HG03097 (cell line): ENCODE measurements around the gene GET4.

Experiments
- ATAC-seq: cut with Tn5 transposase; IDR thresholded peaks from one replicate; pipeline ENCODE4 v1.9.1; 2021; ENCODE audit not compliant: unreplicated experiment, low FRiP score

The GET4 gene, protein sequence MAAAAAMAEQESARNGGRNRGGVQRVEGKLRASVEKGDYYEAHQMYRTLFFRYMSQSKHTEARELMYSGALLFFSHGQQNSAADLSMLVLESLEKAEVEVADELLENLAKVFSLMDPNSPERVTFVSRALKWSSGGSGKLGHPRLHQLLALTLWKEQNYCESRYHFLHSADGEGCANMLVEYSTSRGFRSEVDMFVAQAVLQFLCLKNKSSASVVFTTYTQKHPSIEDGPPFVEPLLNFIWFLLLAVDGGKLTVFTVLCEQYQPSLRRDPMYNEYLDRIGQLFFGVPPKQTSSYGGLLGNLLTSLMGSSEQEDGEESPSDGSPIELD

DNA sequence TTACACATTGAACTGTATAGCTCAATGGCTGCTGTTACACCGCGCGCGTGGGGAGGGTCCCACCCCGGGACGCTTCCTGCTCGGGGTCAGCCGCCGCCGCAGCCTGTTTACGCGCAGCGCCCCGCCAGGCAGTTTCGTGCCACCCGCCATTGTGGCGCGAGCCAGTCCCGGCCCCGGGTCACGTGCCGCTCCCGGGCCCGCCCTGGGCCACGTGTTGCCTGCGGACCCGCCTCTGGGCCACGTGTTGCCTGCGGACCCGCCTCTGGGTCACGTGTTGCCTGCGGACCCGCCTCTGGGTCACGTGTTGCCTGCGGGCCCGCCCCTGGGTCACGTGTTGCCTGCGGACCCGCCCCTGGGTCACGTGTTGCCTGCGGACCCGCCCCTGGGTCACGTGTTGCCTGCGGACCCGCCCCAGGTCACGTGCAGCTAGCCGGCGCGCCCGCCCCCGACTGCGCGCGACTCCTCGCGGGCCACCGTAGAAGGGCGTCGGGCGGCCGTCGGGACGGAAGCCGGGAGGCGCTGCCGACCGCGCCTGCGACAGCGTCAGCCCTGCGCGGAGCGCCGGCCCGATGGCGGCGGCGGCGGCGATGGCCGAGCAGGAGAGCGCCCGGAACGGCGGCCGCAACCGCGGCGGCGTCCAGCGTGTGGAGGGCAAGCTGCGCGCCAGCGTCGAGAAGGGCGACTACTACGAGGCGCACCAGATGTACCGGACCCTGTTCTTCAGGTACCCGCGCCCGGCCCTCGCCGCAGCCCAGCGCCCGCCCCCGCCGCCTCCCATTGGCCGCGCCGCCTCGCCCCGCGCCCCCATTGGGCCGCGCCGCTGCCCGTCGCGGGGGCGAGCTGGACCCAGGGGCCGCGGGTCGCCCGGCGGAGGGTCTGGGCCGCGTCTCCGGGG is at the start of gene GET4:
TSS of gene GET4 (plus strand) at position 478 of the 895 bp plus-strand sequence. CDS start at position 570, 92 bp downstream.
- ATAC-seq: peak; percentile 65

DNA sequence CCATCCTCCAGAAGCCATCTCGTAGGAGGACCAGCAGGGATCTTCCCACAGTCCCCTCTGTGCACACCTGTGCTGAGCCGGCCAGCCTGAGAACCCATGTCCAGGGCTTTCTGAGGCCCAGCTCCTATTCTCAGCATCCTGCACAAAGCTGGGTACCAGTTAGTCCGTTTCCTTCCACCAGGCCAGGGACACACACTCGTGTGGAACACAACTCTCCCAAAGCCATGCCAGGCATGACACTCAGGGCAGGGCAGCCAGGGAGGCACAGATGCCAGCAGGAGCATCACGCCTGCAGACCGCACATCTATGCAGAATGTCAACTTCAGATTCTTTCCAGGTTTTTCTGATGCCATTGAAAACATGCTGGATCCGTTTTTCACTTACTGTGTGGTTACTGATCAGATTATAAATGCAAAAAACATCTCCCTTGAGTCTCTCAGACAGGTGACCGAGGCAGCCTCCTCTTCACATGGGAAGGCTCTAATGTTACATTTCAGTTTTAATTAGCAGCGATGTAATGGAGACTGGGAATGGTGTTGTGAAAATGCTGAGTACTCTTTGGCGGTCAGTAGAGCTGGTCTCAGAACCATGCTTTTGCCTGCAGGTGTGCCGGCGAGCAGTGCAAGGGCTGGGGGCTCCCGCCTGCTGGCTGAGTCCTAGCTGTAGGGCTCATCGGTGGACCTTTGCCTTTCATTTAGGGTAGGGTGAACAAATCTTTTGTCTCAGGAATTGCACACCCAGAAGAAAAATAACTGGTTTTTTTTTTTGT is 47.4 kb upstream of the GET4 start:
- ATAC-seq: no peak

DNA sequence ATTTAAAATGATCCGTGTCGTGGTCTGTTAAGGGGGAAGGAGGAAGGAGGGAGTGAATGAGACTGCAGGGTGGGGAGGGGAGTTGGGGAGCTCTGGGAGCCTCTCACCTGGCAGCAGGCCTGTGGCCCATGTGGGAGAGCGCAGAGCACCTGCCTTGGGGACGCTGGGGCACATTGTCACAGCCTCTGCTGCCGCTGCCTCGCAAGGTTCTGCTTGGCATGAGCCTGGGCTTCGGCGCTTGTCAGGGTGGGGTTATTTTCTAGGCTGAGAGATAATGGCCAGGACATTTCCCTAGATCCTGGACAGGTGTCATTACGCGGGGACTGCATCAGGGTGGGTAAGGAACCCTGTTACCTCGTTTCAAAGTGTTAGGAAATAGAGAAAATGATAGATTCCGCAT is 46.3 kb upstream of the GET4 start:
- ATAC-seq: no peak

DNA sequence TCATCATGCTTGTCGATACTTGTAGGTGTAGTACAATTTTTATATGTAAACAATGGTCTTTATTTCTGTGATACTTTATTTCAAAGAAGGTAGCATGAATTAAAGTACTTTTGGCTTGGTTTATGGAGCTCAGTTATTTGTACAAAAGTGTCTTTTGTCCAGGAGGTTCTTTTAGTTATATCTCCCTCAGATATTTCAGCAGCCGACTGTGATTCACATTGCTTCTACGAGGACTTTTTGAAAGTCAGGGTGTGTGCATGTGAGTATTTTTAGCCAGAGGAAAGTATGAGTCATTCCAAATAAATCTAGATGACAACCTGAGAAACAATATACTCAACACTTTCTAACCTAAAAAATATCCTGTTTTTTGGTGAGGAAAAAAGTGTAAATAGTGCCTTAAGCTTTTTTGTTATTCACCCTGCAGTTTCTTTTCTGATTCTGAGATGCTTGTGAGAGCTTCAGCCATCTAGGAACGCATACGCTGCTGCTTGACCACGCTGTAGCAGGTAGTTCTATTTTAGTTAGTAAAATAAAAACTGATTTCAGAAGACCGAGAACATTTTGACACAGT is 44.7 kb upstream of the GET4 start:
- ATAC-seq: peak; percentile 41

DNA sequence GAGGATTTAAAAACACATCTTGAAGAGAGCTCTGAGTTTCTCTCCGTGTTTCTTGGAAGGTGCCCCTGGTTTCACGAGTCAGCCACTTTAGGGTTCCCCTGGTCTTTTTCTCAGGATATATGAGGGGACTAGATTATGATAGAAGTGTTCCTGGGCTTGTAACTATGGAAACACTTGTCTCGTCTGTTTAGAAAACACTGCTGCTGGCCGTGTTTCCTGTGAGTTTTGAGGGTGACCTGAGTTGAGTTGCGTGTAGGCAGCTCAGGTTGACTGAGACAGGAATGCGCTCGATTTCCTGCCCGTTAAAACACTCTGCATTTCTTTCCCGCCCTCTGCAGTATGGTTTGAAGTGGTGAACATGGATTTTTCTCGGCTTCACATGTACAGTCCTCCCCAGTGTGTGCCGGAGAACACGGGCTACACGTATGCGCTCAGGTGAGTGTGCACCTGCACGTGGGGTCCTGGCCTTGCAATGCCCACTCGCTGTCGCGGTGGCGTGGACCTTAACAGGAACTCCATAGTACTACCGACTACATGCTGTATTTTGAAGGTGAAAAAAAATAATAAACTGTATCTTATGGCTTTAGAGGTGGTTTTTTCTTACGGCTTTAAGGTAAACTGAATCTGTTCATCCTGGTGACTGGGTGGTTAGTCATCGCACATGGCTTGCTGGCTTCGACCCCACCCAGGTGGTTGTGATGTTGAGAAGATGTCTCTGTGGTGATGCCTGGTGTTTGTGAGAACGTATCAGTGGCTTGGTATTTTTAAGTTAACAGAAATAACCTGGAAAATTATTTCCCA is 44.0 kb upstream of the GET4 start, which contains the start of gene SUN1:
TSS of gene SUN1 (plus strand) at position 310 of the 801 bp plus-strand sequence. CDS start at position 359, 49 bp downstream.
- ATAC-seq: peak; percentile 31

DNA sequence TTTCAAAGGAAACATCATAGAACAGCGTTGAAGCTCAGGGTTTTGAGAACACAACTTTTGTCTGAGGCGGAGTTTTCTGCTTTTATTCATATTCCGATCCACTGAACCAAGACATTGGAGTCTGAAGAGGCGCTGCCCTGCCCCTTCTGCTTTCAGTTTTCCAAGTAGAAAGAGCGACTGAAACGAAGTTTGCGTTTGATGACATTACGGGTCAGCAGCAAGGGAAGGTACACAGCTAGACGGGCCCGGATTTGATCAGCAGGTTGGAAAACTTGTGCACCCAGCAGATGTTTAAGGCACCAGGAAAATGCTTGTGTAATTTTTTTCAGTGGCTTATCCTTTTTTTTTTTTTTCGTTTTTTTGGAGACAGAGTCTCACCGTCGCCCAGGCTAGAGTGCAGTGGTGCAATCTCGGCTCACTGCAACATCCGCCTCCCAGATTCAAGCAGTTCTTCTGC is 43.4 kb upstream of the GET4 start:
- ATAC-seq: no peak

DNA sequence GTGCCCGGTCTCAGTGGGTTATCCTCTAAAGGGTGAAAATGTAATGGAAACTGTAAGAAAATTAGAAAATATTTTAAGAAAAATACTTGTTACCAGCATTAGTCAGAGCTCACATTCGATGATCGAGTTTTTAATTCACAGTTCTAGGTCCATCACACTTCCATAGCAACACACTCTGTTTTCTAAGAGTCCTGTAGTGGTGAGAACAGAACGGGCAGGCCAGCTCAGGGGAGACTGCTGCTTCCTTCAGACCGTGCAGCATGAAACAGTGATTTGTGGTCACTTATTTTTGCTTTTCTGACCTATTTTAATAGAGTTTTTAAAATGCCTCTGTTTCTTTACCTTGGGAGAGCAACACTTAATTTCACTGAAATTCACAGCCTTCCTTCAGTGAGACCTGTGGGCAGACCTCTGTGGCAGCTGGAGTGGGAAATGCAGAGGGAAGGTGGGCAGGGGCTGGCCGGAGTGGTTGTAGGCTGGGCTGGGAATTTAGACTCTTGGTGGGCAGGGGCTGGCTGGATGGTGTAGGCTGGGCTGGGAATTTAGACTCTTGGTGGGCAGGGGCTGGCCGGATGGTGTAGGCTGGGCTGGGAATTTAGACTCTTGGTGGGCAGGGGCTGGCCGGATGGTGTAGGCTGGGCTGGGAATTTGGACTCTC is 42.6 kb upstream of the GET4 start:
- no peak for ATAC-seq

DNA sequence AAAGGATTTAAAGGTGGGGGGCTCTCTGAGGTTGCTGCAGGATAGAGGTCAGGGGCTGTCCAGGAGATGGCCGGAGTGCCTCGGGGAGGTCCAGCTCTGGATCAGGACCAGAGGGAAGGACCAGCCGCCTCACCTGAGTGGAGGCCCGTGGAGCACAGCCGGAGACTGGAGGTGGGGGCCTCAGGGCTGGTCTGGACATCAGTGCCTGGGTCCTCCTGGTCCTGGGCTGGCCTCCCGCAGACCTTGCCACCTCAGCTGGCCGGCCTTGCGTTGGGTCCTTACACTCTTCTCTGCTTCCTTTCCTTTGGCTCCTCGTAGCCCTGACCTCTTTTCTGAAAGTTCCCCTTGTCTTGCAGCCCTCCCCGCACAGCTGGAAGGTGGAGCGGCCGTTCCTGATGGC is 42.1 kb upstream of the GET4 start:
- no peak for ATAC-seq

DNA sequence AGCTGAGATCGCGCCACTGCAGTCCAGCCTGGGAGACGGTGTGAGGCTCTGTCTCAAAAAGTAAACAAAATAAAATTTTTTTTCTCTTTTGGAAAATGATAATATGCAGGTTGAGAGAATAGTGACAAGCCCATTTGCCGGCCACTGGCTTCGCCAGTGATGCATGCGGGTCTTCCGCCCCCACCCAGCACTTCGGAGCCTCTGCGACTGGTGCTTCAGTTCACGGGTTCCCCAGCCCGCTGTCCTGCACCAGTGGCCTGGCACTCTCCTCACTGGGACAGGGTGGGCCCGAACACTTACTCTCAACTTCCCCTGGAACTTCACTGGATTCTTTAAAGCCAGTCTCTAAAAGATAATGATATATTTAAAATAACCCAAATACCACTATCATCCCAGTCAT is 41.3 kb upstream of the GET4 start:
- ATAC-seq: no peak

DNA sequence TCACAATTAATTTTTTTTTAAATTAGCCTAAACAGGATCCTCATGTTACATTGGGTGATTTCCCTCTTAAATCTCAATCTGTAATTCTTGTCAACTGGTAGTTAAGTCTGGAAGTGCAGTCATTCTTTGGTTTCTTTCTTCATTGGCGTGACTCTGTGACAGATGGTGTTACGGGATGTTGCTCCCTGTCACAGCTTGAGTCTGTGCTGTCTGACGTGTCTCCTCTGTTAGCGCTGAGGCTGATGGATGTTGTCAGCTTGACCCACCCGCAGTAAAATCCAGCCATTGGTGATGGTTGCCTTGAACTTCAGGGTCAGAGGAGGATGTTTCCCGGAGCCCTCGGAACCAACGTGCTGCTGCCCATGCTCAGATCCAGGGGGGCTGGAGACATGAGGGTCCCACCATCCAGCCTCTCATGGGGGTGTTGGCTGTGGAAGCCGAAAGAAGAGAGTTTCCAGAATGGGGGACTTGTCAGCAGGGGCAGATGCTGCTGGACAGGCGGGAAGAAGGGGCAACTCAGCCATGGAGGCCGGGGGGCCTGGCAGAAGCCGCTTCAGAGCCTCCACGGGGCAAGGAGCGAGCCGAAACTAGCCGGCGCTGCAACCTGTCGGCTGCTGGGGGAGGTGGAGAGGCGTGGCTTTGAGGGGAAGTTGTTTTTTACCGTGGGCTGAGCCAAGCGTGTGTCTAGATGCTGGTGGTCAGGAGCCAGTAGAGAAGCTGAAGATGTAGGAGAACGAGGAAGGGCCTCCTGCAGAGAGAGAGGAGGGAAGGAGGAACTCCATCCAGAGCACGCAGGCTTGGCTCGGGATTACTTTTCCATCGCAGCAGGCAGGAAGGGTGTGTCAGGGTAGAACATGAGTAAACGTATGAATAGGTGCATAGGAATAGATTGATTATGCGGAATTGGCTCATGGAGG is 40.6 kb upstream of the GET4 start:
- ATAC-seq: no peak

DNA sequence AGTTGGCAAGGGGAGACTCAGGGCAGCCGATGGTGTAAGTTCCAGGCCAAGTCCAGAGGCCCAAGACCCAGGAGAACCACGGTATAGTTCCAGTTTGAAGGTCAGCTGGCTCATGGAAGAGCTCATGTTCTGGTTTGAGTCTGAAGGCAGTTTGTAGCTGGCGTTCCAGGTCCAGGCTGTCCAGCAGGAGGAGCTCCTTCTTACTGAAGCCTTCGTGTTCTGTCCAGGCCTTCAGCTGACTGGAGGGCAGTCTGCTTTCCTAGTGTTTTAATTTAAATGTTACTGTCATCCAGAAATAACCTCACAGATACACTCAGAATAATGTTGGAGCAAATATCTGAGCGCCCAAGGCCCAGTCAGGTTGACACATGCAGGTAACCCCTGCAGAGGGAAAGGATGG is 39.9 kb upstream of the GET4 start:
- no peak for ATAC-seq

DNA sequence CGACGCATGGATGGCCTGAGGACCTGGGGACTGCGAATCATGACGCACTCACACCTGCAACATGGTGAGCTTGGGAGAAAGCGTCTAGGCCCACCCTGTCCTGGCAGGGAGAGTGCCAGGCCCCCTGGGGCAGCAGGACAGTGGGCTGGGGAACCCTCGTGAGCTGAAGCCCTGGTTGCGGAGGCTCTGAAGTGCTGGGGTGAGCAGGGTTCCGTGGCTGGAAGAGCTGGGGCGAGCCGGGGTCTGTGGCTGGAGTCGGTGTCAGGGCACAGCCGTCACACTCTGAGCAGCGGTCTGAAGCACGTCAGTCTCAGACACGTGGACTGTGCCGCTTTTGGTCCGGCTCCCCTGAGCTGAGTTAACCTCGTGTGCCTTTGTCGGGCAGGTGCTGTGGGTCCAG is 39.4 kb upstream of the GET4 start:
- ATAC-seq: no peak

DNA sequence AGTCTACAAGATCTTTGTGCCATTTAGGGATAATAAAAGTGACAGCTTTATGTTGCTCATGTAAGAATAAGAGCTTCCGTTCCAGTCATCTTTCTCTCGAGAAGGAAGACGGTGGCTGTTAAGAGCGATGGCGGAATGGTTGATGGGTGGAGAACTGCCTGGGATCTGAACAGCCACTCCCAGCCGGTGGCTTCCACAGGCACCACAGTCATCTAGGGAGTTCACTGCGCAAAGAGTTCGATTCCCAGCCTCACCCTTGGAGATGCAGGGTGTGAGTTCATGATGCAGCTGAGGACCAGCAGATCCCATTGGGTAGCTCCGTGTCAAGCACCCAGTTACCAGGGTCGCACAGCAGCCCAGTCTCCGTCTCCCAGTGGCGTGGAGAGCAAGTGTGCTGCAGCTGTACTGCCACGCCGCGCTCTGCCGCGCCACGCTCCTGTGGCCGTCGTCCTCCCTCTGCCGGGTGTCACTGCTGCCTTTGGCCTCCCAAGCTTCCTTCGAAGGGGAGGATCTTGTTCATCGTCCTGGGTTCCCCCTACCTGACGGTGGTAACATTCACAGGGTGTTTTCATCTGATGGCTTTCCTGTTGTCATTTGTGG is 36.3 kb upstream of the GET4 start:
- ATAC-seq: no peak

DNA sequence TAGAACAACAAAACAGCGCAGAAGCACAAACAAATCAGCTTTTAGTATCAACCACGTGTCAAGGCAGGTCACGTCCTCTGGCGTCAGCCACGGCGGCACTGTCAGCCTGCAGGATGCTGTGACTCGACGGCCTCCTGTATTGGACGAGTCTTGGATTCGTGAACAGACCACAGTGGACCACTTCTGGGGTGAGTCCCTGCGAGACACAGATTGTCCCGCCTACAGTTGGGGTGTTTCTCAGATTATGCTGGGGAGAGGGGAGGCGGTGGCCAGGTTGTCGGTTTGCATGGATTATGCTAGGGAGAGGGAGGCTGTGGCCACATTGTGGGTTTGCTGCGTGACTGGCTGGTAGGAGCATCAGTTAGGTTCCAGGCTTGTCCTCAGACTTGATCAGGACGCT is 34.4 kb upstream of the GET4 start:
- ATAC-seq: no peak

DNA sequence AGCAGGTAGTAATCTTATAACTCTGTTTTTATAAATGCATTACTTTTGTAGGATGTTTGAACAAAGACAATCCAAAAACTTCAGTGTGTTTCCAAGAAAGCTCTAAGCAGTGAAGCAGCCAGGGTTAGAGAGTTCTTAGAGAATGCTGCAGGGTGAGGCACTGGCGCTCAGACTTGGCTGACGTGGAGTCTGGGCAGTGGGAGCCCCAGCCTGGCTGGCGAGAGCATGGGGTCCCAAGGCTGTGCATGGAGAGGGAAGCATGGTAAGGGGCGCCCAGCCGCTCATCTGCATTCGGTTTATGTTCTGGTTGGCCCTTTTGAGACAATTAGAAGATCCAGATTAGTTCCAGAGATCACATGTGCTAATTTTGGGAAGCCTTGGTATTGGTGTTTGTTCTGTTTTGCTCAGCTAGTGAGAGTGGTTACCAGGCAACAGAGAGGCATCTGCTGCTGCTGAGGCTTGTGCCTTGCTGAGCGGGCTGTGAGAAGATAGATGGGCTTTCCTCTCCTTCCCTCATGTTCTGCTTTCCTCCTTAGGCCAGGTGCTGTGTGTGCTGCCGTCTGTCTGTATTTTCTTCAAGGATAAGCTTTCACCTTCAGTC is 33.8 kb upstream of the GET4 start:
- no peak for ATAC-seq

DNA sequence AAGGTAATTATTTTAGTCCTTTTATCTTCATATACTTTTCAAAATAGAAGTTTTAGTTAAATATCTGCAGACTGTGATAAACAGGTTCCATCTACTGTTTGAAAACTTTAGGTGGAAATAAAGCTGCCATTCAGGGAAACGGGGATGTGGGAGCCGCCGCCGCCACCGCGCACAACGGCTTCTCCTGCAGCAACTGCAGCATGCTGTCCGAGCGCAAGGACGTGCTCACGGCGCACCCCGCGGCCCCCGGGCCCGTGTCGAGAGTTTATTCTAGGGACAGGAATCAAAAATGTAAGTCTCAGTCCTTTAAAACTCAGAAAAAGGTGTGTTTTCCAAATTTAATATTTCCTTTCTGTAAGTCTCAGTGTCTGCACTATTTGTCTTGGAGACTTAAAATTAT is 33.1 kb upstream of the GET4 start:
- ATAC-seq: no peak

DNA sequence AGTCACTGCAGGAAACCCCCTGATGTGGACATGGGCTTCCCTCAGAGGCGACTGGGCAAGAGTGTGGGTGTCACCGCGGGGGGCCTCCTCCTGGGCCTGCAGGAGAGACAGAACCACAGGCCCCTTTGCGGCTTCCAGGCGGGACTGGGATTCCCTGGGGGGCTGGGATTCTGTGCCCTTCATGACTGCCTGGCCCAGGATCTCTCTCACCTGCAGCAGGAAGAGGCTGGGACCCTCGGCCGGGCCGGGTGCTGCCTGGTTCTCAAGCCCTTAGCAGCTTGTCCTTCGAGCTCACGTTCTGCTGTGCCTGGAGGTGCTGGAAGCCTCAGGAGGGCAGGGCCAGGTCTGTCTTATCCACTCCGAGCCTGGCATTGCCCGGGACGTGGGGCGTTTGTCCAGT is 32.3 kb upstream of the GET4 start:
- no peak for ATAC-seq
